Measurements from ENCODE around the gene SFXN3.

The SFXN3 gene

GRCh38 chr10:101000127-101000914 lies 30.7 kb upstream of the SFXN3 start:
- DNase-seq, result no peak

- no peak for DNase-seq
These were observed 29.9 kb upstream of the SFXN3 start for GRCh38 chr10:101000915-101001658.

- no peak for DNase-seq
These were observed 29.4 kb upstream of the SFXN3 start for GRCh38 chr10:101001659-101002035.

GRCh38 chr10:101002456-101002855 lies 28.6 kb upstream of the SFXN3 start:
- DNase-seq, result no peak

GRCh38 chr10:101003639-101004206 lies 27.3 kb upstream of the SFXN3 start:
- DNase-seq, result no peak

GRCh38 chr10:101005361-101005760 lies 25.7 kb upstream of the SFXN3 start:
- no peak for DNase-seq

- DNase-seq, result no peak
These were observed 25.0 kb upstream of the SFXN3 start for GRCh38 chr10:101005869-101006567.

- no peak for DNase-seq
These were observed 24.4 kb upstream of the SFXN3 start for GRCh38 chr10:101006593-101007098.

GRCh38 chr10:101007099-101007711 lies 23.8 kb upstream of the SFXN3 start:
- no peak for DNase-seq

- DNase-seq, result no peak
These were observed 22.9 kb upstream of the SFXN3 start for GRCh38 chr10:101007915-101008822.

- no peak for DNase-seq
These were observed 22.1 kb upstream of the SFXN3 start for GRCh38 chr10:101008823-101009423.

GRCh38 chr10:101010329-101010728 lies 20.7 kb upstream of the SFXN3 start:
- DNase-seq, result no peak

GRCh38 chr10:101011517-101012423 lies 19.3 kb upstream of the SFXN3 start:
- no peak for DNase-seq

- DNase-seq, result peak; percentile 84
These were observed 18.3 kb upstream of the SFXN3 start for GRCh38 chr10:101012525-101013364.

GRCh38 chr10:101013365-101013825 lies 17.6 kb upstream of the SFXN3 start:
- DNase-seq, result no peak

- peak; percentile 79 for DNase-seq
These were observed 16.7 kb upstream of the SFXN3 start for GRCh38 chr10:101014230-101014884.

GRCh38 chr10:101014966-101015581 lies 16.0 kb upstream of the SFXN3 start:
- DNase-seq, result no peak

- no peak for DNase-seq
These were observed 15.5 kb upstream of the SFXN3 start for GRCh38 chr10:101015582-101015973.
